WI38 (cell line): ENCODE measurements around the gene BAG3.
"Not testable (repeated sequence)": the region's sequence is repeated elsewhere in the genome, so short reads cannot be mapped to it uniquely, and the experiment has no call there.

Experiments used
- H3K4me3 ChIP-seq: 2 replicates; pipeline ENCODE4 v1.5.1; 2011; ENCODE audit warnings: low read depth, mild to moderate bottlenecking, control low read depth, low read length
- CTCF ChIP-seq: IDR thresholded peaks from 2 replicates; pipeline ENCODE4 v1.5.1; 2012; ENCODE audit warnings: low read depth, mild to moderate bottlenecking, control low read depth, low read length

BAG3 gene

GRCh38 chr10:119657725-119658124 is 6.5 kb downstream of the BAG3 start:
- TF ChIP-seq CTCF = no peak

GRCh38 chr10:119658274-119658673 is 7.1 kb downstream of the BAG3 start:
- peak overlapping the region; percentile 41 for H3K4me3 ChIP-seq
- TF ChIP-seq CTCF = no peak

More at GRCh38 chr10:119657725-119658124, 6.5 kb downstream of the BAG3 start:
- H3K4me3 ChIP-seq = no peak overlapping the region

GRCh38 chr10:119659951-119660350 is 8.8 kb downstream of the BAG3 start:
- TF ChIP-seq CTCF = no peak
- no peak overlapping the region for H3K4me3 ChIP-seq

GRCh38 chr10:119662076-119662605 is 11.0 kb downstream of the BAG3 start:
- not testable (repeated sequence) for H3K4me3 ChIP-seq

GRCh38 chr10:119663866-119664698 is 12.9 kb downstream of the BAG3 start:
- TF ChIP-seq CTCF = no peak

GRCh38 chr10:119665901-119666708 is 14.9 kb downstream of the BAG3 start:
- H3K4me3 ChIP-seq = no peak overlapping the region
- TF ChIP-seq CTCF = no peak

More at GRCh38 chr10:119663866-119664698, 12.9 kb downstream of the BAG3 start:
- no peak overlapping the region for H3K4me3 ChIP-seq

GRCh38 chr10:119666709-119667004 is 15.5 kb downstream of the BAG3 start:
- H3K4me3 ChIP-seq = no peak overlapping the region
- TF ChIP-seq CTCF = no peak
